ENCODE measurements around the gene SMARCB1.

The SMARCB1 gene

GRCh38 chr22:23877566-23877965 is 90.8 kb downstream of the SMARCB1 start:
- no peak for DNase-seq

- DNase-seq = peak in 10 of 56 donors; percentile 9 to 55 (median 24)
These were observed 91.5 kb downstream of the SMARCB1 start for GRCh38 chr22:23878219-23878618.

GRCh38 chr22:23882370-23882769 is 95.6 kb downstream of the SMARCB1 start:
- DNase-seq = no peak

GRCh38 chr22:23883658-23884057 is 96.9 kb downstream of the SMARCB1 start:
- no peak for DNase-seq

GRCh38 chr22:23884140-23884539 is 97.4 kb downstream of the SMARCB1 start:
- no peak for DNase-seq
